AG04449 (cell line): ENCODE measurements around the gene EPSTI1.
"Not testable (repeated sequence)": the region's sequence is repeated elsewhere in the genome, so short reads cannot be mapped to it uniquely, and the experiment has no call there.

Experiments used
- CTCF ChIA-PET: fragments of 350-600 bp; formaldehyde crosslinking; extraction: SDS; loops from one replicate; lab custom pipeline; 2021; ENCODE audit warnings: antibody characterized with exemption; lab: Yijun Ruan, JAX
- POLR2A ChIA-PET: fragments of 400-600, 350-600 bp; formaldehyde crosslinking; extraction: SDS; loops from one replicate; lab custom pipeline; 2020; ENCODE audit warnings: antibody characterized with exemption, inconsistent platforms; lab: Yijun Ruan, JAX
- DNase-seq: peaks from one replicate; pipeline ENCODE4 v3.0.0-alpha.2; 2010; ENCODE audit warnings: low read depth, low spot score
- H3K4me3 ChIP-seq: 2 replicates; pipeline ENCODE4 v1.5.1; 2011; ENCODE audit warnings: low read depth, mild to moderate bottlenecking, control low read depth, low read length
- TF ChIP-seq, protein P1 (sequence below): IDR thresholded peaks from one replicate; pipeline ENCODE4 v1.5.1; 2011; ENCODE audit warnings: mild to moderate bottlenecking, moderate library complexity, low read length, control low read depth, inconsistent platforms; ENCODE audit not compliant: insufficient read depth; ENCODE audit errors: missing control alignments

EPSTI1 gene, protein sequence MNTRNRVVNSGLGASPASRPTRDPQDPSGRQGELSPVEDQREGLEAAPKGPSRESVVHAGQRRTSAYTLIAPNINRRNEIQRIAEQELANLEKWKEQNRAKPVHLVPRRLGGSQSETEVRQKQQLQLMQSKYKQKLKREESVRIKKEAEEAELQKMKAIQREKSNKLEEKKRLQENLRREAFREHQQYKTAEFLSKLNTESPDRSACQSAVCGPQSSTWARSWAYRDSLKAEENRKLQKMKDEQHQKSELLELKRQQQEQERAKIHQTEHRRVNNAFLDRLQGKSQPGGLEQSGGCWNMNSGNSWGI

DNA sequence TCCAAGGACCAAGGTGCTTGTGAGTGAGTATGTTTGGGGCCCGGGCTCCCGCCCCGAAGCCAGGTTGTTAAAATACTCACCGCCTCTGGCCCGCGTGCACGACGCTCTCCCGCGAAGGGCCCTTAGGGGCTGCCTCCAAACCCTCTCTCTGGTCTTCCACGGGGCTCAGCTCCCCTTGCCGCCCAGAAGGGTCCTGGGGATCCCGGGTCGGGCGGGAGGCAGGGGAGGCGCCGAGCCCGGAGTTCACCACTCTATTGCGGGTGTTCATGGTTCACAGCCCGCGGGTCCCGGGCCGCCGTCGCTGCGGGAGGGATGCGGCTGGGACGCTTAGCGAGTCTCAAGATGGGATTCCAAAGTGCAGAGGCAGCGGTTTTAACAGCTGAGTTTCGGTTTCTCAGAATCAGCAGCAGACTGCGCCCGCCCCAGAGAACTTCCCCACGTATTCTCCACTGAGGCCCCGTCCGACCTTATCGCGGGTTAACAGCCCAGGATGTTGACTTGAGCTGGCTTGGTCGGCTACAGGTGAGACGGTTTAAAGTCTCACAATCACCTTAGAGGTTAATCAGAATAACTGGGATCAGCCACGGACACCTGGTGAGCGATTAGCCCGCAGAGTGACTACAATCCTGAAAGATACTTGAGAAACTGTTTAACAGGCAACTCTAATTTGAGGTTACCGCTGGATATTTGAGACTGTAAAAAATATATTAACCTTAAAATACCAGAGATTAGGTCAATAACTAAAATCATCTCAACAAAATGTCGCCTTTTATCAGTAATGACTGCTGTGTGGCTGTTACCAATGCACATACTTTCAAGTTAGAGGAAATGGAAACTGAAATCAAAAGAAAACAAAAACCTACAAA is at the start of gene EPSTI1:
Gene EPSTI1 (minus strand): TSS at position 344 of the 866 bp plus-strand sequence. CDS start 76 bp downstream, at position 268.
- H3K4me3 ChIP-seq = peak within 1 kb of the TSS; percentile 58
- POLR2A ChIA-PET = no interaction called here
- CTCF ChIA-PET = interaction anchor here (0.8 to 8.3 kb wide), 5 partner anchors 10 to 172 kb away, joined by 3 to 65 read pairs (median 3); no protein-coding TSS in a partner anchor
- DNase-seq = no peak
- TF ChIP-seq, protein P1, sequence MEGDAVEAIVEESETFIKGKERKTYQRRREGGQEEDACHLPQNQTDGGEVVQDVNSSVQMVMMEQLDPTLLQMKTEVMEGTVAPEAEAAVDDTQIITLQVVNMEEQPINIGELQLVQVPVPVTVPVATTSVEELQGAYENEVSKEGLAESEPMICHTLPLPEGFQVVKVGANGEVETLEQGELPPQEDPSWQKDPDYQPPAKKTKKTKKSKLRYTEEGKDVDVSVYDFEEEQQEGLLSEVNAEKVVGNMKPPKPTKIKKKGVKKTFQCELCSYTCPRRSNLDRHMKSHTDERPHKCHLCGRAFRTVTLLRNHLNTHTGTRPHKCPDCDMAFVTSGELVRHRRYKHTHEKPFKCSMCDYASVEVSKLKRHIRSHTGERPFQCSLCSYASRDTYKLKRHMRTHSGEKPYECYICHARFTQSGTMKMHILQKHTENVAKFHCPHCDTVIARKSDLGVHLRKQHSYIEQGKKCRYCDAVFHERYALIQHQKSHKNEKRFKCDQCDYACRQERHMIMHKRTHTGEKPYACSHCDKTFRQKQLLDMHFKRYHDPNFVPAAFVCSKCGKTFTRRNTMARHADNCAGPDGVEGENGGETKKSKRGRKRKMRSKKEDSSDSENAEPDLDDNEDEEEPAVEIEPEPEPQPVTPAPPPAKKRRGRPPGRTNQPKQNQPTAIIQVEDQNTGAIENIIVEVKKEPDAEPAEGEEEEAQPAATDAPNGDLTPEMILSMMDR = no peak

GRCh38 chr13:43041369-43041921 is 49.4 kb upstream of the EPSTI1 start:
- ChIA-PET POLR2A (no interaction called here), CTCF (no interaction called here)
- no peak overlapping the region for H3K4me3 ChIP-seq
- no peak for DNase-seq
- TF ChIP-seq, protein P1 = no peak

DNA sequence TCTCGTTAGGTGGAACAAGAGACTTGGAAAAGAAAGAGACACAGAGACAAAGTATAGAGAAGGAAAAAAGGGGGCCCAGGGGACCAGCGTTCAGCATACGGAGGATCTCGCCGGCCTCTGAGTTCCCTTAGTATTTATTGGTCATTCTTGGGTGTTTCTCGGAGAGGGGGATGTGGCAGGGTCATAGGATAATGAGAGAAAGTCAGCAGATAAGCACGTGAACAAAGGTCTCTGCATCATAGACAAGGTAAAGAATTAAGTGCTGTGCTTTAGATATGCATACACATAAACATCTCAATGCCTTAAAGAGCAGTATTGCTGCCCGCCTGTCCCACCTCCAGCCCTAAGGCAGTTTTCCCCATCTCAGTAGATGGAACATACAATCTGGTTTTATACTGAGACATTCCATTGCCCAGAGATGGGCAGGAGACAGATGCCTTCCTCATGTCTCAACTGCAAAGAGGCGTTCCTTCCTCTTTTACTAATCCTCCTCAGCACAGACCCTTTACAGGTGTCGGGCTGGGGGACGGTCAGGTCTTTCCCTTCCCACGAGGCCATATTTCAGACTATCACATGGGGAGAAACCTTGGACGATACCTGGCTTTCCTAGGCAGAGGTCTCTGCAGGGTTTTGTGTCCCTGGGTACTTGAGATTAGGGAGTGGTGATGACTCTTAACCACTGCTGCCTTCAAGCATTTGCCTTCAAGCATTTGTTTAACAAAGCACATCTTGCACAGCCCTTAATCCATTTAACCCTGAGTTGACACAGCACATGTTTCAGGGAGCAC is 48.7 kb upstream of the EPSTI1 start:
- POLR2A ChIA-PET, H3K4me3 ChIP-seq, DNase-seq: not testable (repeated sequence)
- CTCF ChIA-PET = interaction anchor here (1.0 kb wide), 1 partner anchor 71 kb away, joined by 3 read pairs; no protein-coding TSS in a partner anchor

- TF ChIP-seq, protein P1 = no peak
- ChIA-PET CTCF (interaction anchor here (1.0 to 1.2 kb wide), 2 partner anchors 19 to 70 kb away, joined by 3 read pairs; no protein-coding TSS in a partner anchor), POLR2A (no interaction called here)
- no peak for DNase-seq
- no peak overlapping the region for H3K4me3 ChIP-seq
Measured at GRCh38 chr13:43039966-43040365, 47.9 kb upstream of the EPSTI1 start.

DNA sequence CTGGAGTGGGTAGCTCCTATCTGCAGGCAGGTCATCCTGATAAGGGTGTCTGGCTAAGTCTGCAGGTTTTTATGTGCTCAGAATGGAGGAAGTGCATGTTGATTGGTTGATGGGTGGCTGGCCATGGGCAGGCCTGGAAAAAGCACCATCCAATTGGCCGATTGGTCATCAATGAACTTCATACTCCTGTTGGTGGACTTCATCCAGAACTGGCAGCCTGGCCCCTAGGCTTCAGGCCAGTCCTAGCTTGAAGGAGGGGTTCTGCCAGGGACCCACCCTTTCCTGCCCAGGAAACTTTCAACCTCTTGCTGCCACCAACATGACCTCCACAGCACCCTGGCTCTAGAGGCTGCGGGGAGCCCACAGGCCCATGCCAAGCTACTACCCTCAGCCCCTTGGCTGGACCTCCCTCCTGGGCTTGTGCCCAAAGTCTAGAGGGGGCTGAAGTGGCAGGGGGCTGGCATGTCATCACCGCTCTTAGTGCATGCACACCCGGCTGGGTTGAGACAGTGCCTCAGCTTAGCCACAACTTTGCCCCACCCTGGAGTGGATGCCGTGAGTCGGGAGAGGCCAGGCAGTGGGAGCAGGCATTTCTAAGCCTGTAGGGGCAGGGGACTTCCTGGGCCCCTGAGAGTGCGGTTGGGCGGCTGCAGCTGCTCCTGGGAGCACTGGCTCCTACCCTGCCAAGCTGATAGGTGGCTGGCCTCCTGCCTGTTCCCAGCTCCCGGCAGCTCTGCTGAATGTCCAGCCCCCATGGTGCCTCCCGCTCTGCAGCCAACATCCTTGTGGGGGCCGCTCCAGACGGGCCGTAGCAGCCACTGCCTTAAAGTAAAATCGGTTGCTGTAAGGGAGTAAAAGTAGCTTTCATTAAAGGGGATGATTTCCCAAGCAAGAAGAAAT is 44.6 kb upstream of the EPSTI1 start:
- H3K4me3 ChIP-seq = no peak overlapping the region
- TF ChIP-seq, protein P1 = no peak
- DNase-seq = no peak
- CTCF ChIA-PET = no interaction called here
- POLR2A ChIA-PET = no interaction called here

GRCh38 chr13:43033038-43033437 is 41.0 kb upstream of the EPSTI1 start:
- CTCF ChIA-PET = no interaction called here
- DNase-seq = no peak
- POLR2A ChIA-PET = no interaction called here
- TF ChIP-seq, protein P1 = no peak
- no peak overlapping the region for H3K4me3 ChIP-seq
